HG03097 (cell line): ENCODE measurements around the gene HACD1.

Experiments
- ATAC-seq: cut with Tn5 transposase; IDR thresholded peaks from one replicate; pipeline ENCODE4 v1.9.1; 2021; ENCODE audit not compliant: unreplicated experiment, low FRiP score

HACD1 gene

DNA sequence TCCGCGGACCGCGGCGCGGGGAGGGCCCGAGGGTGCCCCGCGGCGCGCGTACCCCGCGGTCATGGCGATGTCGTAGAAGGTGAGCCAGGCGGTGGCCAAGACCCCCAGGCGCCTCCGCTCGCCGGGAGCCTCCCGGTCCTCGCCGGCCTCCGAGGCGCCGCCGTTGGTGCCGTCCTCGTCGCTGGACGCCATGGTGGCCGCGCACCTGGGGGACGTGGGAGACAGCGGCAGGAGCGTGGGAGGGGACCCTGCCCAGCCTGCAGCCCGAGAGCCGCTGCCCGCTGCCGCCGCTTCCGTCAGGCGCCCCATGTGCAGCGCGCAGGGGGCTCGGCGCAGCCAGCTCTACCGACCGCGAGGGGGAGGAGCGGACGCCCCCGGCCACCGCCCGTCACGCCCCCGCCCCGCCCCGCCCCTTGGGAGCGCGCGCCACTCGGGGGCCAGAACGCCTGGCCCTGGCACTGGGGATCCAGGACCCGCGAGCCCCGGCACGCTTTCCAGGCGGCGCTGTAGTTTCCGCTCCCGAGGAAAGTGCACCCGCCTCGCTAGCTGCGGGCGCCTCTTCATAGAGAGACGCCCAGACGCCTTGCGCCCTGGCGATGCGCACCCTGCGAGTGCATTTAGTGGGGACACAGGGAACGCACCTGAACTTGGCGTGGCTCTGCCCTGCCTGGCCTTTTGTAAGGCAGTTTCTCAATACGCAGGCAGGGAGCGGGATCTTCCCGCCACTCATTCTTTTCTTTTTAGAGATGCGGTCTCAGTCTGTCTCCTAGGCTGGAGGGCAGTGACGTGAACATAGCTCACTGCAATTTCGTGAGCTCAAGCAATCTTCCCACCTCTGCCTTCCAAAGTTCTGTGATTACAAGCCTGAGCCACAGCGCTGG lies at the start of gene HACD1:
HACD1 (minus strand) TSS at position 344 of the 881 bp plus-strand sequence; CDS start at position 309, 35 bp downstream.
- ATAC-seq, result peak; percentile 74

DNA sequence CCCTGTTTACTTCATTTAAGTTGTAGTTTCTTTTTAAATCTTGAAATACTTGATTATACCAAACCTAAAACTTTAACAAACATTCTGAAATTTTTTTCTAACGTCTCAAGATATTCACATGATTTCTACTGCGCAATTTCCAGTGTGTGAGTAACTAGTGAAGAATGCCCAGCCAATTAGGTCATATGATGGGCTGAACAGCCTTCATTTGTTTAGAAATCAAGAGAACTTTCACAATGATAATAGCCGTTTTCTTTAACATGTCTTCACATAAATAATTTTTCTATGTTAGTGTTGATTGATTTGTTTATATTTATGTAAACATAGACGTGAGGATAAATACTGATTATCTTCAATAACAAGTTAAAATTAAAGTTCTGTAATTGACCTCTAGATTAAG lies 48.6 kb upstream of the HACD1 start:
- no peak for ATAC-seq

DNA sequence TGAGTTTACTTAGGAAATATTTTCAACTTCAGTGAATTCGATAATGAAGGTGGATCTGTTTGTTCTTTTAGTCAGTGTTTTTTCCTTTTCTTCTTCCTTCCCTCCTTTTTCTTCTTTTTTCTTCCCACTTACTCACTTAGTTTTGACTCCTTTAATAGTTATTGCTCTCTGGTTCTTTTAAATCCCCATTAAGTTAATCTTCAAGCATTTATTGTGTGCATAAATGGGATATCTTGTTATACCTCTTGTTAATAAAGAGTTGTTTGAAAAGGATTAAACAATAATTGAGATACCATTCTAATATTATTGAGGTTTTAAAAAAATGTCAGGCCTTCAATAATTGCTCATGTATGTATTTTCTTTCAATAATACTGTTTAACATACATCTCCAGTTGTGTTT lies 46.3 kb upstream of the HACD1 start:
- ATAC-seq, result no peak

- no peak for ATAC-seq
These were observed 45.3 kb upstream of the HACD1 start for GRCh38 chr10:17662193-17663138.

- no peak for ATAC-seq
These were observed 44.3 kb upstream of the HACD1 start for GRCh38 chr10:17661510-17661909.

GRCh38 chr10:17660921-17661320 lies 43.7 kb upstream of the HACD1 start:
- ATAC-seq, result no peak

- ATAC-seq, result no peak
These were observed 42.2 kb upstream of the HACD1 start for GRCh38 chr10:17659365-17659764.

DNA sequence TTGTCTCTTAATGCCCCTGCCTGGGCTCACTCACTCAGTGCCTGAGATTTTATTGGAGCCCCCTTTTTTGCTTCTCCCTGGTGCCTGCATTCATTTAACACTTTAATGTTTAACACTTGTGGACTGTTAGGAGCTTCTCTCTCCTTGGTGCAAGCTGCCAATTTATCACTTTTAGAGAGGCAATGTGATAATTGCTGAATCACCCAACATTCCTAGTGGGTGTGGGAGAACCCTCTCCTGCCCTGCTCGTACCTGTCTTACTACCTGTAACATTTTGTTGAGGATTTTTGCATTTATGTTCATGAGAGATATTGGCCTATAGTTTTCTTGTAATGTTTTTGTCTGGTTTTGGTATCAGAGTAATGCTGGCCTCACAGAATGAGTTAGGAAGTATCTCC lies 39.9 kb upstream of the HACD1 start:
- no peak for ATAC-seq

DNA sequence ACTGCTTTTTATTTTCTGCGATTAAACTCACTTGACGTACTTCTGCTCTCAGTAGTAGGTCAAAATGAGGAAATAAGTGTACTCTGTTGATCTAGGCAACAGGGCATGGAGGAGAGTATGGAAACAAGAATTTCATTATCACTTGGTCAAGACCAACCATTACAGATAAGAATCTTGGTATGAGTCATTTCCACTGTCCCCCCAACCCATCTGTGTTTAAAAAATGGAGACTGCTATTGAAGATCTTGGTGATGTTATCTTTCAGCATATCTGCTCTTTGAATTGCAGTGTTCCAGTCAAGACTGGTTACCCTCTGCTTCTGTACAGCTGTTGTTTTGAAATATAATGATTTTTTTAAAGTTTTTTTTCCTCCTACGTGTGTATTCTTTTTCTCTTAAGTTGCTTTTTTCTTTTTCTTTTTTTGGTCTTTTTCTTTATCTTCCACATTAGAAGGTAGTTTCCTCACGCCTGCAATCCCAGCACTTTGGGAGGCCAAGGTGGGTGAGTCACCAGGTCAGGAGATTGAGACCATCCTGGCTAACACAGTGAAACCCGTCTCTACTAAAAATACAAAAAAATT lies 38.5 kb upstream of the HACD1 start:
- peak; percentile 80 for ATAC-seq

- ATAC-seq, result peak; percentile 8
These were observed 37.8 kb upstream of the HACD1 start for GRCh38 chr10:17655009-17655408.

GRCh38 chr10:17652585-17652984 lies 35.4 kb upstream of the HACD1 start:
- ATAC-seq, result peak; percentile 45

DNA sequence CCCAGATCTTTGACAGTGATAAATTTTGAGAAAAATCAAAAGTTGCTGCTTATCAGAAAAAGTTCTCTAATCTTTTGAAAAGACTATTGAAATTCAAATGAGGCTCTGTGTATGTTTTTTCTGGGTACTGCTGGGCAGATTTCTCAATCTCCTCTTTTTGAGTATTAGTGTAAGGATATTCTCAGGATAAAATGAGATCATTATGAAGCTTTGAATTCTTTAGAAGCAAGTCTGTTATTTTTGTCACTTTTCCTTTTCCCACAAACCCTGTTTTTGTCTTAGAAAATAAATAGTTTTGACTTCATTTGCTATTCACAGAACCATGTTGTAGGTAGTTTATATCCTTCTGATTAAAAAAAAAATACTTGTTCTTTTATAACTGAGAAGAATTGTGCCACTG lies 34.7 kb upstream of the HACD1 start:
- no peak for ATAC-seq

- ATAC-seq, result no peak
These were observed 33.2 kb upstream of the HACD1 start for GRCh38 chr10:17650416-17650815.

- ATAC-seq, result no peak
These were observed 32.7 kb upstream of the HACD1 start for GRCh38 chr10:17649836-17650235.

GRCh38 chr10:17649052-17649451 lies 31.9 kb upstream of the HACD1 start:
- no peak for ATAC-seq

- no peak for ATAC-seq
These were observed 31.3 kb upstream of the HACD1 start for GRCh38 chr10:17648243-17649035.

GRCh38 chr10:17647326-17647725 lies 30.2 kb upstream of the HACD1 start:
- no peak for ATAC-seq

GRCh38 chr10:17645621-17646345 lies 28.6 kb upstream of the HACD1 start:
- ATAC-seq, result no peak

GRCh38 chr10:17644485-17644943 lies 27.3 kb upstream of the HACD1 start:
- peak; percentile 5 for ATAC-seq
